TTC549 (cell line): Measurements from ENCODE around the gene HOXB6.

ENCODE experiments used
- FAIRE-seq: peaks from 2 replicates; lab custom pipeline; 2012; peaks lifted over from hg19 to GRCh38; lab: Jason Lieb, UNC

HOXB6 gene

GRCh38 chr17:48552466-48553189 is 52.2 kb downstream of the HOXB6 start:
- no peak for FAIRE-seq

- FAIRE-seq, result no peak
Observed at GRCh38 chr17:48551596-48552465, 53.0 kb downstream of the HOXB6 start.

GRCh38 chr17:48551214-48551555 is 53.6 kb downstream of the HOXB6 start:
- FAIRE-seq, result no peak

GRCh38 chr17:48550502-48551213 is 54.1 kb downstream of the HOXB6 start:
- FAIRE-seq, result no peak

- no peak for FAIRE-seq
Observed at GRCh38 chr17:48549914-48550501, 54.8 kb downstream of the HOXB6 start.

- FAIRE-seq, result peak; percentile 46
Observed at GRCh38 chr17:48549281-48549630, 55.5 kb downstream of the HOXB6 start.

GRCh38 chr17:48548523-48549280 is 56.1 kb downstream of the HOXB6 start:
- FAIRE-seq, result no peak

- peak; percentile 87 for FAIRE-seq
Observed at GRCh38 chr17:48547808-48548522, 56.8 kb downstream of the HOXB6 start.

- FAIRE-seq, result peak; percentile 97
Observed at GRCh38 chr17:48546924-48547807, 57.6 kb downstream of the HOXB6 start.

- FAIRE-seq, result no peak
Observed at GRCh38 chr17:48546137-48546923, 58.5 kb downstream of the HOXB6 start.
